Fibroblast of lung (primary cell): ENCODE results near the gene PABPN1L.

Experiments used
- CTCF ChIP-seq, 2 donors: IDR thresholded peaks in 1 of 2; conservative IDR thresholded peaks in 1 of 2; 1 replicate in 1 of 2; 2 replicates in 1 of 2; pipeline ENCODE4 v1.5.1; 2011 to 2012; ENCODE audit warnings: low read length in 2 of 2, control low read depth in 1 of 2, inconsistent platforms in 1 of 2, low read depth in 1 of 2, mild to moderate bottlenecking in 1 of 2
- EZH2 ChIP-seq: IDR thresholded peaks from 2 replicates; pipeline ENCODE4 v1.5.1; 2012; ENCODE audit warnings: low read length, control low read depth, mild to moderate bottlenecking; ENCODE audit errors: missing control alignments

- no peak for TF ChIP-seq CTCF (conservative IDR thresholded peaks at IDR 0.05 in 1 of 2, IDR thresholded peaks at IDR 0.05 in 1 of 2; ENCODE audit: low read depth in 1 of 2, low read length in 2 of 2)
- TF ChIP-seq EZH2, result no peak
These were observed 24.6 kb upstream of the PABPN1L start for GRCh38 chr16:88891083-88891482.
